Suprapubic skin (tissue), 4 donors: Measurements from ENCODE around the gene TSSK1B.
"Not testable (repeated sequence)": the region's sequence is repeated elsewhere in the genome, so short reads cannot be mapped to it uniquely, and the experiment has no call there.

Experiments used
- CTCF ChIP-seq, 2 donors: fragments of 200-600 bp in 1 of 2; fragments of 450-650 bp in 1 of 2; sonication (generic) in 1 of 2; IDR thresholded peaks; one replicate each; pipeline ENCODE4 v1.5.1; 2016 to 2019; ENCODE audit warnings: antibody characterized with exemption in 2 of 2, mild to moderate bottlenecking in 1 of 2, moderate library complexity in 1 of 2
- EP300 ChIP-seq: sonication (generic); formaldehyde crosslinking; IDR thresholded peaks from one replicate; pipeline ENCODE4 v1.6.1; 2017; ENCODE audit warnings: antibody characterized with exemption
- POLR2A ChIP-seq, 2 donors: fragments of 450-650 bp; IDR thresholded peaks; one replicate each; pipeline ENCODE4 v1.6.1; 2017; ENCODE audit warnings: antibody characterized with exemption in 2 of 2, mild to moderate bottlenecking in 2 of 2, moderate library complexity in 2 of 2
- POLR2AphosphoS5 ChIP-seq, 3 donors: sonication (generic); formaldehyde crosslinking; IDR thresholded peaks; one replicate each; pipeline ENCODE4 v1.6.1; 2017; ENCODE audit warnings: antibody characterized with exemption in 3 of 3

GRCh38 chr5:113457106-113457505, 22.3 kb upstream of the TSSK1B start:
- TF ChIP-seq POLR2AphosphoS5 (IDR thresholded peaks at IDR 0.05); CTCF (IDR thresholded peaks at IDR 0.05); POLR2A (IDR thresholded peaks at IDR 0.05); EP300: not testable (repeated sequence)
